Tibial nerve (tissue), 4 donors: ENCODE results near the gene SLC38A11.

Experiments used
- CTCF ChIP-seq, 5 experiments: fragments of 200-600 bp in 3 of 5; fragments of 450-650 bp in 2 of 5; sonication (generic) in 3 of 5; IDR thresholded peaks; one replicate each; pipeline ENCODE4 v1.5.1; 2016 to 2019; ENCODE audit warnings: antibody characterized with exemption in 5 of 5, mild to moderate bottlenecking in 3 of 5, moderate library complexity in 2 of 5
- EP300 ChIP-seq, 2 donors: sonication (generic); formaldehyde crosslinking; IDR thresholded peaks; one replicate each; pipeline ENCODE4 v1.6.1; 2017; ENCODE audit warnings: antibody characterized with exemption in 2 of 2, mild to moderate bottlenecking in 1 of 2
- POLR2A ChIP-seq, 2 donors: fragments of 450-650 bp; IDR thresholded peaks; one replicate each; pipeline ENCODE4 v1.6.1; 2017; ENCODE audit warnings: antibody characterized with exemption in 2 of 2, mild to moderate bottlenecking in 2 of 2, moderate library complexity in 2 of 2

- TF ChIP-seq CTCF (IDR thresholded peaks at IDR 0.05) (no peak), POLR2A (IDR thresholded peaks at IDR 0.05) (no peak), EP300 (IDR thresholded peaks at IDR 0.05) (no peak)
These were observed 52.1 kb downstream of the SLC38A11 start for GRCh38 chr2:164903204-164903603.
